ENCODE data around the gene KDM6A. TPM values are rescaled to one million over a fixed set of nuclear protein-coding genes. Genes with fewer than 3 reads are reported as not detected.

KDM6A gene
- polyA plus RNA-seq, 1 donor (not counting 4 experiments of a cell fraction or from before 2014, with no cell fraction given) = 64.2 TPM

DNA sequence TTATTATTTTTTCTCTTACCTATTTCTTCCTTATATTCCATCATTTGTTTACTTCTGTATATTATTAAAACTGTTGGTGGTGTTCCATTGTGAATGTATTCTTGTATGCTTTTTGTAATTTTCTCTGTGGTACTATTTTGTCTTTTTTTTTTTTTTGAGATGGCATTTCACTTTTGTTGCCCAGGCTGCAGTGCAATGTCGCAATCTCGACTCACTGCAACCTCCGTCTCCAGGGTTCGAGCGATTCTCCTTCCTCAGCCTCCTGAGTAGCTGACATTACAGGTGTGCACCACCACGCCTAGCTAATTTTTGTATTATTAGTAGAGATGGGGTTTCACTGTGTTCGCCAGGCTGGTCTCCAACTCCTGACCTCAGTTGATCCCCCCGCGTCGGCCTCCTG lies 8.6 kb downstream of the KDM6A start:
- Histone ChIP-seq H3K9me1 (ENCODE audit: control insufficient read depth, extremely low read depth, insufficient read depth, low read length) (no peaks in the 10 kb centered on the region), H4K20me1 (ENCODE audit: control insufficient read depth, extremely low read depth, insufficient read depth, low read length) (no peaks in the 10 kb centered on the region), H3K79me2 (ENCODE audit: control insufficient read depth, insufficient read depth, low read length) (peaks cover 95% of the 10 kb centered on the region), H3K27me3 (ENCODE audit: control insufficient read depth, extremely low read depth, insufficient read depth, low read length) (no peaks in the 10 kb centered on the region), H3K4me2 (ENCODE audit: control insufficient read depth, extremely low read depth, insufficient read depth, low read depth, low read length) (no peak overlapping the region), H3K36me3 (ENCODE audit: control insufficient read depth in 2 of 2, extremely low read depth in 1 of 2, insufficient read depth in 2 of 2, low read length in 2 of 2) (no peaks in the 10 kb centered on the region), H3K27ac (ENCODE audit: control insufficient read depth, insufficient read depth, low read length) (no peak overlapping the region), H2AFZ (ENCODE audit: control insufficient read depth, low read length) (no peak overlapping the region), H3K9ac (ENCODE audit: control insufficient read depth, extremely low read depth, insufficient read depth, low read length) (no peak overlapping the region), H3K4me3 (ENCODE audit: control insufficient read depth in 2 of 3, extremely low read depth in 1 of 3, insufficient read depth in 2 of 3, low read depth in 1 of 3, low read length in 3 of 3) (no peak overlapping the region), H3K9me3 (ENCODE audit: control insufficient read depth, low read depth, low read length) (no peaks in the 10 kb centered on the region), H3K4me1 (ENCODE audit: control insufficient read depth, extremely low read depth, insufficient read depth, low read length) (peaks cover 3% of the 10 kb centered on the region)
- FAIRE-seq = no peak
- DNase-seq (ENCODE audit: low read depth, low spot score) = no peak
- TF ChIP-seq, protein P1, sequence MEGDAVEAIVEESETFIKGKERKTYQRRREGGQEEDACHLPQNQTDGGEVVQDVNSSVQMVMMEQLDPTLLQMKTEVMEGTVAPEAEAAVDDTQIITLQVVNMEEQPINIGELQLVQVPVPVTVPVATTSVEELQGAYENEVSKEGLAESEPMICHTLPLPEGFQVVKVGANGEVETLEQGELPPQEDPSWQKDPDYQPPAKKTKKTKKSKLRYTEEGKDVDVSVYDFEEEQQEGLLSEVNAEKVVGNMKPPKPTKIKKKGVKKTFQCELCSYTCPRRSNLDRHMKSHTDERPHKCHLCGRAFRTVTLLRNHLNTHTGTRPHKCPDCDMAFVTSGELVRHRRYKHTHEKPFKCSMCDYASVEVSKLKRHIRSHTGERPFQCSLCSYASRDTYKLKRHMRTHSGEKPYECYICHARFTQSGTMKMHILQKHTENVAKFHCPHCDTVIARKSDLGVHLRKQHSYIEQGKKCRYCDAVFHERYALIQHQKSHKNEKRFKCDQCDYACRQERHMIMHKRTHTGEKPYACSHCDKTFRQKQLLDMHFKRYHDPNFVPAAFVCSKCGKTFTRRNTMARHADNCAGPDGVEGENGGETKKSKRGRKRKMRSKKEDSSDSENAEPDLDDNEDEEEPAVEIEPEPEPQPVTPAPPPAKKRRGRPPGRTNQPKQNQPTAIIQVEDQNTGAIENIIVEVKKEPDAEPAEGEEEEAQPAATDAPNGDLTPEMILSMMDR (optimal IDR thresholded peaks at IDR 0.05 in 1 of 3, IDR thresholded peaks at IDR 0.05 in 1 of 3, conservative IDR thresholded peaks at IDR 0.05 in 1 of 3; ENCODE audit: extremely low read depth in 1 of 3, insufficient read depth in 2 of 3, low read length in 3 of 3) = no peak
- no peak for TF ChIP-seq EZH2 (IDR thresholded peaks at IDR 0.05; ENCODE audit: low read length)
- dilution Hi-C loops (cut with MboI; ENCODE audit: extremely low pct_ligation_motif_present, low sequenced_read_pairs) = no loop called here

DNA sequence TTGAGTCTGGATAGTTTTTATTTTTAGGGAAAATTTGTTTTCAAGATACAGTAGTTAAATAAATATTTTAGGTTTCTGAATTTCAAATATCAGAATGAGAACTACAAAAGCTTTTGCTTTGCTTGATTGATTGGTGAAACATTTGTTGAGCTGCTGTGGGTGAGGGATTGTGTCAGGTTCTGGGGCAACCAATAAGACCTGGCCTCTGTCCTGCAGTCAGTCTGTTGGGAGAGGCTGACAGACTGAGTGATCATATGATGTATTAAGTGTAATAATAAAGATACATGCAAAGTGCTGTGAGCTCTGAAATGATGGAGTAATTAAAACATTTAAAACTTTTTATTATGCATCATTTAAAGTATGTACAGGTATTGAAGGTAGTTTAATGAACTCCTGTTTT lies 9.6 kb downstream of the KDM6A start:
- dilution Hi-C loops (cut with MboI; ENCODE audit: extremely low pct_ligation_motif_present, low sequenced_read_pairs) = no loop called here
- H3K36me3 ChIP-seq (ENCODE audit: control insufficient read depth in 2 of 2, extremely low read depth in 1 of 2, insufficient read depth in 2 of 2, low read length in 2 of 2) = no peaks in the 10 kb centered on the region
- no peak for TF ChIP-seq EZH2 (IDR thresholded peaks at IDR 0.05; ENCODE audit: low read length)
- TF ChIP-seq, protein P1 (optimal IDR thresholded peaks at IDR 0.05 in 1 of 3, IDR thresholded peaks at IDR 0.05 in 1 of 3, conservative IDR thresholded peaks at IDR 0.05 in 1 of 3; ENCODE audit: extremely low read depth in 1 of 3, insufficient read depth in 2 of 3, low read length in 3 of 3) = no peak
- H3K4me2 ChIP-seq (ENCODE audit: control insufficient read depth, extremely low read depth, insufficient read depth, low read depth, low read length) = no peak overlapping the region
- H3K27ac ChIP-seq (ENCODE audit: control insufficient read depth, insufficient read depth, low read length) = no peak overlapping the region
- no peaks in the 10 kb centered on the region for H4K20me1 ChIP-seq (ENCODE audit: control insufficient read depth, extremely low read depth, insufficient read depth, low read length)
- H3K4me1 ChIP-seq (ENCODE audit: control insufficient read depth, extremely low read depth, insufficient read depth, low read length) = peaks cover 3% of the 10 kb centered on the region
- H3K79me2 ChIP-seq (ENCODE audit: control insufficient read depth, insufficient read depth, low read length) = peaks cover 95% of the 10 kb centered on the region
- no peak overlapping the region for H3K9ac ChIP-seq (ENCODE audit: control insufficient read depth, extremely low read depth, insufficient read depth, low read length)
- H3K4me3 ChIP-seq (ENCODE audit: control insufficient read depth in 2 of 3, extremely low read depth in 1 of 3, insufficient read depth in 2 of 3, low read depth in 1 of 3, low read length in 3 of 3) = no peak overlapping the region
- H3K27me3 ChIP-seq (ENCODE audit: control insufficient read depth, extremely low read depth, insufficient read depth, low read length) = no peaks in the 10 kb centered on the region
- no peak overlapping the region for H2AFZ ChIP-seq (ENCODE audit: control insufficient read depth, low read length)
- FAIRE-seq (no peak), DNase-seq (ENCODE audit: low read depth, low spot score) (no peak)
- H3K9me3 ChIP-seq (ENCODE audit: control insufficient read depth, low read depth, low read length) = no peaks in the 10 kb centered on the region
- no peaks in the 10 kb centered on the region for H3K9me1 ChIP-seq (ENCODE audit: control insufficient read depth, extremely low read depth, insufficient read depth, low read length)
